ENCODE results near the gene DLGAP1. TPM values are rescaled to one million over a fixed set of nuclear protein-coding genes. Genes with fewer than 3 reads are reported as not detected.

The DLGAP1 gene
- total RNA-seq, 4 donors from 2014 or later: 1.2 to 1.4 (median 1.4) TPM

DNA sequence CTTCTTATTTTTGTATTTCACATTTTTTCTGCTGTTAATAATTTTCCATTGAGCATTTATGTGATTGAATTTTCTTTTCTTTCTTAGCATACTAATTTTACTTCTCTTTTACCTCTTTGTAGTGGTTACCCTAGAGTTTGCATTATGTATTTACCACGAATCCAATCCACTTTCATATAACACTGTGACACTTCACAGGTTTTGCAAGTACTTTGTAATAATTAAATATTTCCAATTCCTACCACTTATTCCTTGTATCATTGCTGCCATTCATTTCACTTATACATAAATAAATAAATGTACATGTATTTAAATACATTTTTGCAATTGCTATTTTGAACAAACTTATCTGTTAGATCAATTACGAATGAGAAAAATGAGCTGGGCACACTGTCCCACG is 894.4 kb downstream of the DLGAP1 start:
- Histone ChIP-seq H3K27ac (replicated peaks in 1 of 4) (no peak overlapping the region), H3K27me3 (no peaks in the 10 kb centered on the region), H3K36me3 (no peaks in the 10 kb centered on the region), H3K4me3 (no peak overlapping the region), H3K9me3 (peaks cover 0 to 6% (median 0%) of the 10 kb centered on the region in 4 donors), H3K4me1 (no peaks in the 10 kb centered on the region)
- WGBS: 90% methylated on average over 3 of the region's 3 CpGs
- no peak for DNase-seq (ENCODE audit: extremely low spot score)
- no peak for TF ChIP-seq POLR2A (IDR thresholded peaks at IDR 0.05; ENCODE audit: low read depth)
- TF ChIP-seq EP300 (IDR thresholded peaks at IDR 0.05): no peak
- TF ChIP-seq, protein P1, sequence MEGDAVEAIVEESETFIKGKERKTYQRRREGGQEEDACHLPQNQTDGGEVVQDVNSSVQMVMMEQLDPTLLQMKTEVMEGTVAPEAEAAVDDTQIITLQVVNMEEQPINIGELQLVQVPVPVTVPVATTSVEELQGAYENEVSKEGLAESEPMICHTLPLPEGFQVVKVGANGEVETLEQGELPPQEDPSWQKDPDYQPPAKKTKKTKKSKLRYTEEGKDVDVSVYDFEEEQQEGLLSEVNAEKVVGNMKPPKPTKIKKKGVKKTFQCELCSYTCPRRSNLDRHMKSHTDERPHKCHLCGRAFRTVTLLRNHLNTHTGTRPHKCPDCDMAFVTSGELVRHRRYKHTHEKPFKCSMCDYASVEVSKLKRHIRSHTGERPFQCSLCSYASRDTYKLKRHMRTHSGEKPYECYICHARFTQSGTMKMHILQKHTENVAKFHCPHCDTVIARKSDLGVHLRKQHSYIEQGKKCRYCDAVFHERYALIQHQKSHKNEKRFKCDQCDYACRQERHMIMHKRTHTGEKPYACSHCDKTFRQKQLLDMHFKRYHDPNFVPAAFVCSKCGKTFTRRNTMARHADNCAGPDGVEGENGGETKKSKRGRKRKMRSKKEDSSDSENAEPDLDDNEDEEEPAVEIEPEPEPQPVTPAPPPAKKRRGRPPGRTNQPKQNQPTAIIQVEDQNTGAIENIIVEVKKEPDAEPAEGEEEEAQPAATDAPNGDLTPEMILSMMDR (IDR thresholded peaks at IDR 0.05): no peak
- no peak for TF ChIP-seq POLR2AphosphoS5 (IDR thresholded peaks at IDR 0.05)
- intact Hi-C loops (cut with DNase I): no loop called here

DNA sequence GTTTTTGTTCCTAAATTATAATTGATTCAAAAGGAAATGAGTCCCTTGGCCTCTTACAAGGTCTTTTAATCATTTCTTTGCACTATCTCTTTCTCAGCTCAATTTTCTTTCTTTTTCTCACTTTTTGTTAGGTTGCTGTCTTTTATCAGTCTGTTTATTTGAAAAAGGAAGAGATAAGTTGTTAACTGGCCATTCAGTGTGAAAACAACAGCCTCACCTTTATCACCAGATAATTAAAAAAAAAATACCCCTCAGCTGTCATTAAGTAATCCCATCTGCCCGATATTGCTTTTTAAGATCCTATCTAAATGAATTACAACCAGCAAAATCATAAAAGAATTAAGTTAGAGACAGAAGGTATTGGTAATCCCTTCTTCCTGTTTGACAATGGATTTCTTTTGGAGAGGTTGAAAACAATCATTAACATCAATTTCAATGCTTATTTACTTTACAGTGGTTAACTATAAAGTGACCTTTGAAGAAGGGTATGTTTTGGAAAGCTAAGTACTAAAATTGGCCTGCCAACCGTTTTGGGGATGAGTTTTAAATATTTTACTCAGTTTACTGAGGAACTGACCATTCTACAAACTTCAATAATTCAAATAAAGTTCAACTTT is 900.2 kb downstream of the DLGAP1 start:
- Histone ChIP-seq H3K27ac (replicated peaks in 1 of 4) (no peak overlapping the region), H3K27me3 (no peaks in the 10 kb centered on the region), H3K4me1 (no peaks in the 10 kb centered on the region), H3K9me3 (no peaks in the 10 kb centered on the region), H3K4me3 (no peak overlapping the region), H3K36me3 (no peaks in the 10 kb centered on the region)
- TF ChIP-seq EP300 (IDR thresholded peaks at IDR 0.05) (no peak), POLR2AphosphoS5 (IDR thresholded peaks at IDR 0.05) (no peak), POLR2A (IDR thresholded peaks at IDR 0.05; ENCODE audit: low read depth) (no peak)
- TF ChIP-seq, protein P1 (IDR thresholded peaks at IDR 0.05): no peak
- intact Hi-C loops (cut with DNase I): no loop called here
- 53% methylated on average over 2 of the region's 2 CpGs for WGBS
- no peak for DNase-seq (ENCODE audit: extremely low spot score)

DNA sequence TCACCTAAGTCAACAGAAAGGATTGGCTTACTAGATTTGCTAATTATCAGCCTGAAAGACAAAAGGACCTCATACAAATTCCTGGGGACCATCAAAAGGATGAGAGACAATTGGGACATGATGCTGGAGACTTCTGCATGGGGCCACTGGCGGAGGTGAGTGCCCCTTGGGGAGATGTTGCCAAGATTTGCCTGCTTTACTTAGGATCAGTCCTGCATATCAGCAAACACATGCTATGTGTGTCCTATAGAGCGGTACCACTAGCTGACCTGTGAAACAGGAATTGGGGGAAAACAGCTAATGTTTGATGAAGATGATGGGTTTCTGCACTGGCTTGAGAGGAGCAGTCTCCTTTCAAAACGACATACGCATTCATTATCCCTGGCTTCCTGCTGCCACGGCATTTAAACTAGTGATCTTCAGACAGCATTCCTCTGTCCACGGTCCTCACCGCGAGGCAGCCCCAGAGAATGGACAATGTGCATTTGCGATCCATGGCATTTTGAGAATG is 901.0 kb downstream of the DLGAP1 start:
- no peaks in the 10 kb centered on the region for H3K9me3 ChIP-seq
- H3K4me3 ChIP-seq: no peak overlapping the region
- 54% methylated on average over 9 of the region's 9 CpGs for WGBS
- H3K27me3 ChIP-seq: no peaks in the 10 kb centered on the region
- TF ChIP-seq EP300 (IDR thresholded peaks at IDR 0.05) (no peak), POLR2A (IDR thresholded peaks at IDR 0.05; ENCODE audit: low read depth) (no peak), POLR2AphosphoS5 (IDR thresholded peaks at IDR 0.05) (no peak)
- TF ChIP-seq, protein P1 (IDR thresholded peaks at IDR 0.05): no peak
- no peak for DNase-seq (ENCODE audit: extremely low spot score)
- H3K27ac ChIP-seq (replicated peaks in 1 of 4): no peak overlapping the region
- no peaks in the 10 kb centered on the region for H3K4me1 ChIP-seq
- H3K36me3 ChIP-seq: no peaks in the 10 kb centered on the region
- intact Hi-C loops (cut with DNase I): no loop called here

DNA sequence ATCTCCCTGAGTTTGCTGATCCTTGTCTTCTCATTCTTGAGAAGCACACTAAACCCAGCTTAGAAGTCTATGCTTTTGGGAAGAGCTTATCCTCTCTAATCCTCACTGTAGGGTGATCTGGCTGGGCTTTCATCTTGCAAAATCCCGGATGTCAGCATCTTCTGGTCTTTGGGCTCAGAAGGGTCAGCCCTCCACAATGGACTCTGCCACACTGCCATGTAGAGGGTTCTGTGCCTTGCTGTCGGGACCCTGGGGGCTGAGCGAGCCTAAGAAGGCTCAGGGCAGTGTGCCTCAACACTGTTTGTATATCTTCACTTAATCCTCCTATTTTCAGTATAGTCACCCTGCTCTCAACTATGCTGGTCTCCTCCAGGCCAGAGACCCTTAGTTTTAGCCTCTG is 902.8 kb downstream of the DLGAP1 start:
- TF ChIP-seq EP300 (IDR thresholded peaks at IDR 0.05) (no peak), POLR2AphosphoS5 (IDR thresholded peaks at IDR 0.05) (no peak), POLR2A (IDR thresholded peaks at IDR 0.05; ENCODE audit: low read depth) (no peak)
- TF ChIP-seq, protein P1 (IDR thresholded peaks at IDR 0.05): no peak
- no peak overlapping the region for H3K4me3 ChIP-seq
- DNase-seq (ENCODE audit: extremely low spot score): no peak
- no peaks in the 10 kb centered on the region for H3K9me3 ChIP-seq
- no peaks in the 10 kb centered on the region for H3K27me3 ChIP-seq
- intact Hi-C loops (cut with DNase I): no loop called here
- H3K4me1 ChIP-seq: no peaks in the 10 kb centered on the region
- WGBS: 83% methylated on average over 3 of the region's 3 CpGs
- no peaks in the 10 kb centered on the region for H3K36me3 ChIP-seq
- no peak overlapping the region for H3K27ac ChIP-seq (replicated peaks in 1 of 4)
